GM12891 (cell line): ENCODE results near the gene ZNF341.

ENCODE experiments used
- POLR2A ChIP-seq: IDR thresholded peaks from 2 replicates; pipeline ENCODE4 v1.6.1; 2011; ENCODE audit warnings: low read depth, low read length, control low read depth
- POLR2AphosphoS5 ChIP-seq: IDR thresholded peaks from 2 replicates; pipeline ENCODE4 v1.6.1; 2011; ENCODE audit warnings: low read depth, low read length, control low read depth
- SPI1 ChIP-seq: IDR thresholded peaks from 2 replicates; pipeline ENCODE4 v1.6.1; 2011; ENCODE audit warnings: low read depth, low read length, control low read depth
- TAF1 ChIP-seq: IDR thresholded peaks from 2 replicates; pipeline ENCODE4 v1.6.1; 2011; ENCODE audit warnings: low read depth, low read length, control low read depth

- TF ChIP-seq POLR2AphosphoS5, result no peak
- TF ChIP-seq POLR2A, result no peak
- no peak for TF ChIP-seq TAF1
- no peak for TF ChIP-seq SPI1
These were observed 59.7 kb downstream of the ZNF341 start for GRCh38 chr20:33791540-33791939.
